Measurements from ENCODE around the gene LRRC42.

- TF ChIP-seq POLR2A (IDR thresholded peaks at IDR 0.05) (no peak), CTCF (IDR thresholded peaks at IDR 0.05) (no peak)
Observed at GRCh38 chr1:53919675-53920066, 26.5 kb upstream of the LRRC42 start.
